NCI-H748 (cell line): ENCODE measurements around the gene KSR2.
A peak's percentile ranks its signal among the peaks of the same experiment; 100 is the strongest.

Experiments used
- DNase-seq: peaks from one replicate; lab custom pipeline; 2025; ENCODE audit not compliant: unreplicated experiment; lab: John Stamatoyannopoulos, UW

The KSR2 gene

GRCh38 chr12:117968151-117968789, 520 bp downstream of the KSR2 start:
- peak; percentile 44 for DNase-seq

- peak; percentile 71 for DNase-seq
Measured at GRCh38 chr12:117967512-117967911, 1.3 kb downstream of the KSR2 start.

- DNase-seq: no peak
Measured at GRCh38 chr12:117967043-117967442, 1.7 kb downstream of the KSR2 start.

GRCh38 chr12:117966511-117966910, 2.3 kb downstream of the KSR2 start:
- peak; percentile 62 for DNase-seq

GRCh38 chr12:117963836-117964235, 5.0 kb downstream of the KSR2 start:
- no peak for DNase-seq

- DNase-seq: no peak
Measured at GRCh38 chr12:117936722-117937484, 31.9 kb downstream of the KSR2 start.

GRCh38 chr12:117933545-117933944, 35.2 kb downstream of the KSR2 start:
- no peak for DNase-seq

- DNase-seq: no peak
Measured at GRCh38 chr12:117926391-117926899, 42.3 kb downstream of the KSR2 start.

GRCh38 chr12:117921929-117922777, 46.6 kb downstream of the KSR2 start:
- no peak for DNase-seq

- DNase-seq: no peak
Measured at GRCh38 chr12:117919479-117919878, 49.3 kb downstream of the KSR2 start.

- DNase-seq: no peak
Measured at GRCh38 chr12:117914686-117915085, 54.1 kb downstream of the KSR2 start.

- no peak for DNase-seq
Measured at GRCh38 chr12:117912756-117913155, 56.0 kb downstream of the KSR2 start.

GRCh38 chr12:117908411-117908810, 60.4 kb downstream of the KSR2 start:
- DNase-seq: no peak

- peak; percentile 68 for DNase-seq
Measured at GRCh38 chr12:117907108-117907689, 61.6 kb downstream of the KSR2 start.

GRCh38 chr12:117904051-117904450, 64.7 kb downstream of the KSR2 start:
- DNase-seq: no peak

GRCh38 chr12:117903110-117903840, 65.5 kb downstream of the KSR2 start:
- DNase-seq: no peak

GRCh38 chr12:117901631-117902030, 67.2 kb downstream of the KSR2 start:
- DNase-seq: no peak

GRCh38 chr12:117900561-117900960, 68.2 kb downstream of the KSR2 start:
- no peak for DNase-seq

GRCh38 chr12:117897372-117898161, 71.2 kb downstream of the KSR2 start:
- DNase-seq: no peak

GRCh38 chr12:117896009-117896408, 72.8 kb downstream of the KSR2 start:
- DNase-seq: no peak
